K562 (cell line): ENCODE measurements around the gene TNFAIP3. TPM values are rescaled to one million over a fixed set of nuclear protein-coding genes. Genes with fewer than 3 reads are reported as not detected.

ENCODE experiments used
- ELF2 ChIP-seq: fragments of 250-450 bp; sonication (Bioruptor Pico); IDR thresholded peaks from 2 replicates; pipeline ENCODE4 v1.5.0; 2021; ENCODE audit warnings: mild to moderate bottlenecking
- FOXA3 ChIP-seq, 2 experiments: fragments of 450-650 bp in 1 of 2; sonication (generic) in 1 of 2; formaldehyde crosslinking; IDR thresholded peaks in 1 of 2; conservative IDR thresholded peaks in 1 of 2; 2 replicates each; pipeline versions ENCODE4 v1.4.0 to v1.8.0; 2020 to 2022; ENCODE audit warnings: mild to moderate bottlenecking in 2 of 2, missing genetic modification reagents in 1 of 2
- FUS ChIP-seq: fragments of 200-400 bp; formaldehyde crosslinking; optimal IDR thresholded peaks from 2 replicates; pipeline ENCODE3; 2017; ENCODE audit warnings: low read depth, low read length
- KLF16 ChIP-seq: IDR thresholded peaks from 2 replicates; pipeline ENCODE4 v1.6.1; 2016; ENCODE audit warnings: antibody characterized with exemption
- NFATC3 ChIP-seq: fragments of 450-650 bp; IDR thresholded peaks from 2 replicates; pipeline ENCODE4 v1.6.1; 2017; ENCODE audit warnings: mild to moderate bottlenecking
- SMARCB1 ChIP-seq: IDR thresholded peaks from 2 replicates; pipeline ENCODE4 v1.6.1; 2011; ENCODE audit warnings: improper control_type of control experiment, low read depth; ENCODE audit not compliant: insufficient read length
- ZBTB1 ChIP-seq: sonication (generic); formaldehyde crosslinking; IDR thresholded peaks from 2 replicates; pipeline ENCODE4 v1.8.1; 2023; ENCODE audit warnings: missing genetic modification reagents, low read depth, mild to moderate bottlenecking, borderline replicate concordance
- ZBTB5 ChIP-seq: fragments of 450-650 bp; IDR thresholded peaks from 2 replicates; pipeline ENCODE4 v1.6.1; 2017; ENCODE audit warnings: antibody characterized with exemption
- ZBTB9 ChIP-seq: fragments of 450-650 bp; formaldehyde crosslinking; IDR thresholded peaks from 2 replicates; pipeline ENCODE4 v1.4.0; 2020; ENCODE audit warnings: mild to moderate bottlenecking, moderate library complexity
- ZC3H4 ChIP-seq: sonication (generic); formaldehyde crosslinking; IDR thresholded peaks from 2 replicates; pipeline ENCODE4 v1.9.0; 2021; ENCODE audit warnings: missing genetic modification reagents, borderline replicate concordance
- ZNF143 ChIP-seq: sonication (generic); formaldehyde crosslinking; IDR thresholded peaks from 2 replicates; pipeline ENCODE4 v1.9.0; 2022; ENCODE audit warnings: mild to moderate bottlenecking, missing genetic modification reagents
- ZNF174 ChIP-seq: fragments of 250-450 bp; sonication (Bioruptor Pico); IDR thresholded peaks from 2 replicates; pipeline ENCODE4 v1.4.0; 2020; ENCODE audit warnings: mild to moderate bottlenecking
- ZNF324 ChIP-seq: fragments of 250-450 bp; sonication (Bioruptor Pico); IDR thresholded peaks from 2 replicates; pipeline ENCODE4 v1.4.0; 2020; ENCODE audit warnings: mild to moderate bottlenecking
- ZNF408 ChIP-seq: fragments of 250-450 bp; sonication (Bioruptor Pico); IDR thresholded peaks from 2 replicates; pipeline ENCODE4 v1.4.0; 2020; ENCODE audit warnings: low read depth, mild to moderate bottlenecking, moderate library complexity
- polyA plus RNA-seq, 8 experiments: library from polyadenylated mRNA; depleted of rRNA in 4 of 8; stranded (reverse) in 5 of 8; unstranded in 3 of 8; fragments of >200 nt; fragmentation: Nextera tagmentation in 2 of 8; fragmentation: Illumina TruSeq in 1 of 8; extraction: Ambion mirVana in 2 of 8; extraction: Trizol in 1 of 8; gene quantifications; 2 replicates each; pipeline versions ENCODE4 v1.2.1 to v1.2.3, GENCODE V29; 2011 to 2014; ENCODE audit warnings: inconsistent platforms in 1 of 8, missing spikeins in 1 of 8
- total RNA-seq, 7 experiments: library from RNA; depleted of rRNA in 6 of 7; stranded (reverse); fragments of >200 nt in 6 of 7; fragmentation: Illumina TruSeq in 2 of 7; extraction: Trizol in 2 of 7; gene quantifications; 2 replicates each; pipeline versions ENCODE4 v1.2.1 to v1.2.3, GENCODE V29; 2011 to 2021; ENCODE audit warnings: low replicate concordance in 1 of 7
- TF ChIP-seq, protein P1 (sequence below): sonication (generic); formaldehyde crosslinking; IDR thresholded peaks from 2 replicates; pipeline ENCODE4 v1.8.0; 2022; ENCODE audit warnings: mild to moderate bottlenecking, missing genetic modification reagents
- TF ChIP-seq, protein P2 (sequence below), 3 experiments: IDR thresholded peaks in 2 of 3; conservative IDR thresholded peaks in 1 of 3; 2 replicates each; pipeline ENCODE4 v1.5.1; 2011 to 2012; ENCODE audit warnings: low read length in 3 of 3, mild to moderate bottlenecking in 3 of 3, control low read depth in 2 of 3, improper control_type of control experiment in 1 of 3, inconsistent platforms in 1 of 3, low read depth in 1 of 3, mixed read lengths in 1 of 3, moderate library complexity in 1 of 3; ENCODE audit not compliant: insufficient read depth in 2 of 3
- TF ChIP-seq, protein P3 (sequence below): fragments of 450-650 bp; formaldehyde crosslinking; IDR thresholded peaks from 2 replicates; pipeline ENCODE4 v1.4.0; 2020; ENCODE audit warnings: mild to moderate bottlenecking, moderate library complexity
- TF ChIP-seq, protein P4 (sequence below): IDR thresholded peaks from 2 replicates; pipeline ENCODE4 v1.6.1; 2016; ENCODE audit warnings: missing genetic modification characterization, missing compliant biosample characterization

The TNFAIP3 gene
- total and polyA plus RNA-seq, 9 of the 15 experiments (the other 6 are each of a cell fraction or from before 2014, with no cell fraction given): 0.79 to 17.0 (median 6.4) TPM

DNA sequence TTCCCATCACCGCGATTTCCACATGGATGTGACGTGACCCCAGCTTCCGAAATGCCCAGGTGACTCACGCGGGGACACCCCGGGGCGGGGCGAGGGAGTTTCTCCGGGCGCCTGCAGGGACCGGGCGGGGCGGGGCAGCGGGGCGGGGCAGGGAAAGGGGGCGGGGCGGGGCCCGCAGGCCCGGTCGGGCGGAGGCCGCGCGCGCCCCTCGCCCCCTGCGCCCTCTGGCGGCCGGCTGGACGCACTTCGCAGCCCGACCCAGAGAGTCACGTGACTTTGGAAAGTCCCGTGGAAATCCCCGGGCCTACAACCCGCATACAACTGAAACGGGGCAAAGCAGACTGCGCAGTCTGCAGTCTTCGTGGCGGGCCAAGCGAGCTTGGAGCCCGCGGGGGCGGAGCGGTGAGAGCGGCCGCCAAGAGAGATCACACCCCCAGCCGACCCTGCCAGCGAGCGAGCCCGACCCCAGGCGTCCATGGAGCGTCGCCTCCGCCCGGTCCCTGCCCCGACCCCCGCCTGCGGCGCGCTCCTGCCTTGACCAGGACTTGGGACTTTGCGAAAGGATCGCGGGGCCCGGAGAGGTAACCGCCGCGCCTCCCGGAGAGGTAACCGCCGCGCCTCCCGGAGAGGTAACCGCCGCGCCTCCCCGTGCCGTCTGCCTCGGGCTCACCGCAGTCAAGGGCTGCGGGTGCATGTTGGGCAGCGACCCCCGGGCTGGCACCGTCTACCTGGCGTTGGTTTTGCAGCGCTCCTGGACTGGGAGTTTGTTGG is at the start of gene TNFAIP3 (continued):
- TF ChIP-seq, protein P1, sequence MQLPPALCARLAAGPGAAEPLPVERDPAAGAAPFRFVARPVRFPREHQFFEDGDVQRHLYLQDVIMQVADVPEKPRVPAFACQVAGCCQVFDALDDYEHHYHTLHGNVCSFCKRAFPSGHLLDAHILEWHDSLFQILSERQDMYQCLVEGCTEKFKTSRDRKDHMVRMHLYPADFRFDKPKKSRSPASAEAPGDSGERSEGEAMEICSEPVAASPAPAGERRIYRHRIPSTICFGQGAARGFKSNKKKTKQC (CRISPR knock-in tag): peak; percentile 50
- peak; percentile 45 for TF ChIP-seq FUS
- no peak for TF ChIP-seq SMARCB1
- no peak for TF ChIP-seq ZBTB5
- TF ChIP-seq, protein P2, sequence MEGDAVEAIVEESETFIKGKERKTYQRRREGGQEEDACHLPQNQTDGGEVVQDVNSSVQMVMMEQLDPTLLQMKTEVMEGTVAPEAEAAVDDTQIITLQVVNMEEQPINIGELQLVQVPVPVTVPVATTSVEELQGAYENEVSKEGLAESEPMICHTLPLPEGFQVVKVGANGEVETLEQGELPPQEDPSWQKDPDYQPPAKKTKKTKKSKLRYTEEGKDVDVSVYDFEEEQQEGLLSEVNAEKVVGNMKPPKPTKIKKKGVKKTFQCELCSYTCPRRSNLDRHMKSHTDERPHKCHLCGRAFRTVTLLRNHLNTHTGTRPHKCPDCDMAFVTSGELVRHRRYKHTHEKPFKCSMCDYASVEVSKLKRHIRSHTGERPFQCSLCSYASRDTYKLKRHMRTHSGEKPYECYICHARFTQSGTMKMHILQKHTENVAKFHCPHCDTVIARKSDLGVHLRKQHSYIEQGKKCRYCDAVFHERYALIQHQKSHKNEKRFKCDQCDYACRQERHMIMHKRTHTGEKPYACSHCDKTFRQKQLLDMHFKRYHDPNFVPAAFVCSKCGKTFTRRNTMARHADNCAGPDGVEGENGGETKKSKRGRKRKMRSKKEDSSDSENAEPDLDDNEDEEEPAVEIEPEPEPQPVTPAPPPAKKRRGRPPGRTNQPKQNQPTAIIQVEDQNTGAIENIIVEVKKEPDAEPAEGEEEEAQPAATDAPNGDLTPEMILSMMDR (IDR thresholded peaks at IDR 0.05 in 2 of 3, conservative IDR thresholded peaks at IDR 0.05 in 1 of 3; ENCODE audit: insufficient read depth in 2 of 3, low read depth in 1 of 3, low read length in 3 of 3): peak; percentile 65 to 87 (median 82)
- peak in 1 of 2 experiments; percentile 72; a peak in 2 of 4 replicates for TF ChIP-seq FOXA3 (CRISPR knock-in tag; conservative IDR thresholded peaks at IDR 0.05 in 1 of 2, IDR thresholded peaks at IDR 0.05 in 1 of 2)
- peak; percentile 71; the same call in 1 of the 2 replicates for TF ChIP-seq NFATC3
- no peak; the same call in 1 of the 2 replicates for TF ChIP-seq ZC3H4
- no peak for TF ChIP-seq ZNF174 (CRISPR knock-in tag)
- TF ChIP-seq KLF16: 0 out of 2 replicates have a peak, but pooled peaks have one; percentile 4
- 0 out of 2 replicates have a peak, but pooled peaks have one; percentile 59 for TF ChIP-seq ZNF143 (CRISPR knock-in tag)
- TF ChIP-seq ZNF324 (CRISPR knock-in tag): no peak
- TF ChIP-seq ZBTB9: peak; percentile 66; the same call in 1 of the 2 replicates
- TF ChIP-seq, protein P3, sequence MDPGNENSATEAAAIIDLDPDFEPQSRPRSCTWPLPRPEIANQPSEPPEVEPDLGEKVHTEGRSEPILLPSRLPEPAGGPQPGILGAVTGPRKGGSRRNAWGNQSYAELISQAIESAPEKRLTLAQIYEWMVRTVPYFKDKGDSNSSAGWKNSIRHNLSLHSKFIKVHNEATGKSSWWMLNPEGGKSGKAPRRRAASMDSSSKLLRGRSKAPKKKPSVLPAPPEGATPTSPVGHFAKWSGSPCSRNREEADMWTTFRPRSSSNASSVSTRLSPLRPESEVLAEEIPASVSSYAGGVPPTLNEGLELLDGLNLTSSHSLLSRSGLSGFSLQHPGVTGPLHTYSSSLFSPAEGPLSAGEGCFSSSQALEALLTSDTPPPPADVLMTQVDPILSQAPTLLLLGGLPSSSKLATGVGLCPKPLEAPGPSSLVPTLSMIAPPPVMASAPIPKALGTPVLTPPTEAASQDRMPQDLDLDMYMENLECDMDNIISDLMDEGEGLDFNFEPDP (CRISPR knock-in tag): no peak
- TF ChIP-seq ZBTB1 (CRISPR knock-in tag): peak; percentile 67
- no peak for TF ChIP-seq ELF2 (CRISPR knock-in tag)
- TF ChIP-seq, protein P4, sequence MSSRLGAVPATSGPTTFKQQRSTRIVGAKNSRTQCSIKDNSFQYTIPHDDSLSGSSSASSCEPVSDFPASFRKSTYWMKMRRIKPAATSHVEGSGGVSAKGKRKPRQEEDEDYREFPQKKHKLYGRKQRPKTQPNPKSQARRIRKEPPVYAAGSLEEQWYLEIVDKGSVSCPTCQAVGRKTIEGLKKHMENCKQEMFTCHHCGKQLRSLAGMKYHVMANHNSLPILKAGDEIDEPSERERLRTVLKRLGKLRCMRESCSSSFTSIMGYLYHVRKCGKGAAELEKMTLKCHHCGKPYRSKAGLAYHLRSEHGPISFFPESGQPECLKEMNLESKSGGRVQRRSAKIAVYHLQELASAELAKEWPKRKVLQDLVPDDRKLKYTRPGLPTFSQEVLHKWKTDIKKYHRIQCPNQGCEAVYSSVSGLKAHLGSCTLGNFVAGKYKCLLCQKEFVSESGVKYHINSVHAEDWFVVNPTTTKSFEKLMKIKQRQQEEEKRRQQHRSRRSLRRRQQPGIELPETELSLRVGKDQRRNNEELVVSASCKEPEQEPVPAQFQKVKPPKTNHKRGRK (tag): 0 out of 2 replicates have a peak, but pooled peaks have one; percentile 3
- TF ChIP-seq ZNF408 (CRISPR knock-in tag): no peak
